Kidney (tissue), 14 donors: ENCODE data around the gene CHST3. TPM values are rescaled to one million over a fixed set of nuclear protein-coding genes. Genes with fewer than 3 reads are reported as not detected.
A peak's percentile ranks its signal among the peaks of the same experiment; 100 is the strongest.

ENCODE experiments used
- DNase-seq, 5 donors: peaks; one replicate each; pipeline ENCODE4 v3.0.0-alpha.2; 2013 to 2020
- FAIRE-seq: peaks from 2 replicates; lab custom pipeline; 2012; peaks lifted over from hg19 to GRCh38; lab: Jason Lieb, UNC
- H3K27ac ChIP-seq, 2 donors: one replicate each; pipeline ENCODE4 v1.7.0; 2013; ENCODE audit warnings: low read depth in 2 of 2, low read length in 2 of 2, inconsistent platforms in 1 of 2
- H3K27me3 ChIP-seq: one replicate; pipeline ENCODE4 v1.7.1; 2013; ENCODE audit warnings: low read length, inconsistent platforms; ENCODE audit not compliant: control insufficient read depth, insufficient read depth
- H3K36me3 ChIP-seq, 3 donors: one replicate each; pipeline versions ENCODE4 v1.7.0 to v1.7.1; 2013; ENCODE audit warnings: low read length in 3 of 3, control low read depth in 1 of 3, inconsistent platforms in 1 of 3; ENCODE audit not compliant: insufficient read depth in 3 of 3, control insufficient read depth in 2 of 3
- H3K4me1 ChIP-seq, 3 donors: one replicate each; pipeline versions ENCODE4 v1.7.0 to v1.7.1; 2013; ENCODE audit warnings: low read length in 3 of 3, inconsistent platforms in 1 of 3, low read depth in 1 of 3; ENCODE audit not compliant: control insufficient read depth in 2 of 3, insufficient read depth in 2 of 3
- H3K4me3 ChIP-seq, 3 donors: one replicate each; pipeline versions ENCODE4 v1.7.0 to v1.8.1; 2013; ENCODE audit warnings: low read length in 3 of 3, control low read depth in 1 of 3, inconsistent platforms in 1 of 3
- H3K9ac ChIP-seq, 3 donors: one replicate each; pipeline versions ENCODE4 v1.7.0 to v1.7.1; 2013; ENCODE audit warnings: low read length in 3 of 3, control low read depth in 1 of 3, inconsistent platforms in 1 of 3
- H3K9me3 ChIP-seq, 3 donors: one replicate each; pipeline versions ENCODE4 v1.7.0 to v1.7.1; 2013; ENCODE audit warnings: low read length in 3 of 3, control low read depth in 1 of 3, inconsistent platforms in 1 of 3; ENCODE audit not compliant: control insufficient read depth in 2 of 3, insufficient read depth in 1 of 3
- intact Hi-C: fragments of 100-400 bp; cut with DNase I; formaldehyde crosslinking; loops from one replicate; pipeline ENCODE4 v1.11.1; 2022
- polyA plus RNA-seq: library from polyadenylated mRNA; stranded (reverse); fragments of 350-450 nt; fragmentation: Illumina TruSeq; extraction: RNeasy Lipid Tissue Mini Kit (QIAGEN cat#74804); gene quantifications from one replicate; pipeline ENCODE4 v1.2.3, GENCODE V29; 2014; ENCODE audit warnings: low read depth, low replicate concordance; ENCODE audit not compliant: insufficient read depth
- total RNA-seq: library from RNA; stranded (reverse); fragmentation: NEBNext Ultra II Directional; extraction: Animal tissue kit (Norgen Biotek cat#: 25700); gene quantifications from one replicate; pipeline ENCODE4 v1.2.1, GENCODE V29; 2021
- TF ChIP-seq, protein P1 (sequence below): IDR thresholded peaks from 3 replicates; pipeline ENCODE4 v1.5.1; 2012; ENCODE audit warnings: mild to moderate bottlenecking, moderate library complexity, borderline replicate concordance; ENCODE audit not compliant: insufficient read depth; ENCODE audit errors: extremely low read depth
- donor health status: control.
- donor health status: control.
- donor health status: control.
- donor health status: control.
- donor health status: control.
- donor health status: DM: yes; HTN: yes; CAD: no.
- donor health status: Normal renal cell carcinoma (clear cell type).

The CHST3 gene
- total and polyA plus RNA-seq, 2 donors from 2014 or later = 9.1 to 31.5 TPM

DNA sequence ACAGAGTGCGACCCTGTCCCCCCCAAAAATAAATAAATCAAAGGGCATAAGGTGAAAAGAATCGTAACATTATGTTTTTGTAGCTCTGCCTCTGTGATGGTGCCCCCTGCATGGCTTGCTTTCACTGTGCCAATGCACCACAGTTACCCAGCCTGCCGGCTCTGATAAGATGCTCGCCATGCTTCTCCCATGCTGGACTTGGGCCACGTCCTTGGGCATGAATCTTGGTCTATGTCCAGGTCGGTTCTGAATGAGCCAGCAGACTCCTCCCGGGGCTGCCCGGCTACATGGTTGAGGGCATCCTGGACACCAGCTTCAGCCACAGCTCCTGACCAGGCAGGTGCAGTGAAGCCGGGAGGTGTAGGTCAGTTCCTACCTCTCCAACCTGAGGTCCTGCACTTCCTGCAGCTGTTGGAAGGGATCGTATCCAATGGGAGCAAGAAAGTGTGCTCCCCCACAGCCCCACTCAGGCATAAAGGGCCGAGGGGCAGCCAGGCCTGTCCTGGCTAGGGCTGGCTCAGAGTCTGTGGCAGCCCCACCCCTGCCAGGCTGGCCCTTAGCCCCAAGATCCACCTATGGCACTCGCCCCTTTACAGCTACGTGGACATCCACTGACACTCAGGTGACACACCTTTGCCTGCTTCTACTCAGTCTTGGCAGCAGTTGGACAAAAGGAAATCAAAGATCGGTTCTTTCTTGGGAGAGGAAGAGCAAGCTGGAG lies 34.1 kb downstream of the CHST3 start:
- Histone ChIP-seq H3K36me3 (no peaks in the 10 kb centered on the region), H3K4me1 (peaks cover 3 to 44% (median 24%) of the 10 kb centered on the region in 3 donors), H3K4me3 (no peak overlapping the region), H3K27me3 (no peaks in the 10 kb centered on the region), H3K9ac (peak overlapping the region in 2 of 3 donors; percentile 19 to 57), H3K9me3 (no peaks in the 10 kb centered on the region), H3K27ac (peak overlapping the region; percentile 61 to 81)
- FAIRE-seq (no peak), DNase-seq (peak in 1 of 5 donors; percentile 40)
- TF ChIP-seq, protein P1, sequence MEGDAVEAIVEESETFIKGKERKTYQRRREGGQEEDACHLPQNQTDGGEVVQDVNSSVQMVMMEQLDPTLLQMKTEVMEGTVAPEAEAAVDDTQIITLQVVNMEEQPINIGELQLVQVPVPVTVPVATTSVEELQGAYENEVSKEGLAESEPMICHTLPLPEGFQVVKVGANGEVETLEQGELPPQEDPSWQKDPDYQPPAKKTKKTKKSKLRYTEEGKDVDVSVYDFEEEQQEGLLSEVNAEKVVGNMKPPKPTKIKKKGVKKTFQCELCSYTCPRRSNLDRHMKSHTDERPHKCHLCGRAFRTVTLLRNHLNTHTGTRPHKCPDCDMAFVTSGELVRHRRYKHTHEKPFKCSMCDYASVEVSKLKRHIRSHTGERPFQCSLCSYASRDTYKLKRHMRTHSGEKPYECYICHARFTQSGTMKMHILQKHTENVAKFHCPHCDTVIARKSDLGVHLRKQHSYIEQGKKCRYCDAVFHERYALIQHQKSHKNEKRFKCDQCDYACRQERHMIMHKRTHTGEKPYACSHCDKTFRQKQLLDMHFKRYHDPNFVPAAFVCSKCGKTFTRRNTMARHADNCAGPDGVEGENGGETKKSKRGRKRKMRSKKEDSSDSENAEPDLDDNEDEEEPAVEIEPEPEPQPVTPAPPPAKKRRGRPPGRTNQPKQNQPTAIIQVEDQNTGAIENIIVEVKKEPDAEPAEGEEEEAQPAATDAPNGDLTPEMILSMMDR = no peak
- intact Hi-C loops = no loop called here

DNA sequence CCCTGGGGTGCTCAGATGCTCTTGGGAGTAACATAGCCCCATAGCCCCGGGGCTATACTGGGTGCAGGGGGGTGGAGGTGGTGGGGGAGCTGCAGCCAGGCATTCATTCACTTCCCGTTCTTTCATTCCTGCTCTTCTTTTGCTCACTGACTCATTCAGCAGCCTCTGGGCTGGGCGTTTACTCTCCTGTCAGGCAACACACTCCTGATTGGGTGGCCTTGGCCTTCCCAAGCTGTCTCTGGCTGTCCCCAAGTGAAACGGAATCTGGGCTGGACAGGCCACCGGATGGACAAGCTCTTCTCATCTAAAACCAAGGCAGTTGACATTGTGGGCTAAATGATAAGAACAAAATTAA lies 34.6 kb downstream of the CHST3 start:
- Histone ChIP-seq H3K27me3 (no peaks in the 10 kb centered on the region), H3K9ac (peak overlapping the region in 1 of 3 donors; percentile 16), H3K27ac (peak overlapping the region; percentile 61 to 81), H3K9me3 (no peaks in the 10 kb centered on the region), H3K36me3 (no peaks in the 10 kb centered on the region), H3K4me1 (peaks cover 3 to 44% (median 24%) of the 10 kb centered on the region in 3 donors), H3K4me3 (no peak overlapping the region)
- FAIRE-seq (no peak), DNase-seq (peak in 3 of 5 donors; percentile 52 to 86 (median 77))
- TF ChIP-seq, protein P1 = no peak
- intact Hi-C loops = no loop called here

DNA sequence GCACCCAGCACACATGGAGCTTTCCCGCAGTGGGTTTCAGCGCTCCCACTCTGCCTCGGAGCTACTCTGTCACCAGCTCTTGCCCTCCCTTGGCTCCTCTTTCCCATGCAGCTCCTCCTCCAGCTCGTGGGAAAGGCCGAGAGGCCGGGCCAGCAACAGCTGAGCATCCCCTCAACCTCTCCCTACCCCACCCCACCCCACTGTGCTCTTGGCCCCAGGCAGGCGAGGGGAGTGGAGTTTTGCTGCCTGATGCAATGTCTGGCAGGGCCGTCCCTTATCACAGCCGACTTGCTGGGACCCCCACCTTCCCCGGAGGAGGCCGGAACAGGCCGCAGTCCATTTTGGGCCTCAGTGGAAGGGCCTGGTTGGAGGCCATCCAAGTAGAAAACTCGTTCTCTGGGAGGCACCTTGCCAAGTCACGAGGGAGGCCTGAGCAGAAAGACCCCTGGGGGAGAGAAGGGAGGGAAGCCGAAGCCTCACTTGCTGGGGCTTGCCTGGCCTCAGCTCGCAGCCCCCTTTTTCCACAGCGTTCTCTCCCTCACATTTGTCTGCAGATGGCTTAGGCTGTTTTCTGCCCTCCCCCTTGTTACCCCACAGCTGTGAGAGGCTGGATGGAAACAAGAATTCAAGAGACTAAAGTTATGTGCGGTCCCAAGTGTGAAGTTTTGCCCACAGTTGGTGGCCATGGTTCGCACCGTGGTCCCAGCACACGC lies 35.3 kb downstream of the CHST3 start:
- peaks cover 3 to 44% (median 24%) of the 10 kb centered on the region in 3 donors for H3K4me1 ChIP-seq
- H3K4me3 ChIP-seq = no peak overlapping the region
- H3K27ac ChIP-seq = peak overlapping the region; percentile 61 to 81
- H3K9ac ChIP-seq = peak overlapping the region in 1 of 3 donors; percentile 16
- no peak for FAIRE-seq
- H3K9me3 ChIP-seq = no peaks in the 10 kb centered on the region
- TF ChIP-seq, protein P1 = no peak
- DNase-seq = peak; percentile 84 to 96 (median 86)
- no peaks in the 10 kb centered on the region for H3K36me3 ChIP-seq
- intact Hi-C loops = no loop called here
- H3K27me3 ChIP-seq = no peaks in the 10 kb centered on the region
